Mesendoderm (in vitro differentiated cells): ENCODE data around the gene EDEM1.

ENCODE experiments used
- DNase-seq: peaks from one replicate; pipeline ENCODE4 v3.0.0; 2013
- H2AK5ac ChIP-seq: 2 replicates; pipeline ENCODE4 v1.6.1; 2013; ENCODE audit warnings: low read length, inconsistent platforms
- H2BK120ac ChIP-seq: 2 replicates; pipeline ENCODE4 v1.6.1; 2013; ENCODE audit warnings: low read depth, mild to moderate bottlenecking, low read length, moderate library complexity, mixed read lengths
- H2BK15ac ChIP-seq: replicated peaks from 2 replicates; pipeline ENCODE4 v1.6.1; 2013; ENCODE audit warnings: low read depth, mild to moderate bottlenecking, moderate library complexity
- H2BK5ac ChIP-seq: 2 replicates; pipeline ENCODE4 v1.6.1; 2013; ENCODE audit warnings: low read length, inconsistent platforms
- H3K18ac ChIP-seq: 2 replicates; pipeline ENCODE4 v1.6.1; 2013; ENCODE audit warnings: mild to moderate bottlenecking, low read length, mixed read lengths
- H3K23ac ChIP-seq: one replicate; pipeline ENCODE4 v1.6.1; 2013; ENCODE audit warnings: low read length
- H3K27ac ChIP-seq: 2 replicates; pipeline ENCODE4 v1.5.1; 2013; ENCODE audit warnings: low read depth, mild to moderate bottlenecking, inconsistent platforms, low read length, moderate library complexity
- H3K27me3 ChIP-seq: 2 replicates; pipeline ENCODE4 v1.6.1; 2013; ENCODE audit warnings: low read length, control low read depth, mild to moderate bottlenecking, inconsistent platforms; ENCODE audit not compliant: insufficient read depth, poor library complexity
- H3K36me3 ChIP-seq: 2 replicates; pipeline ENCODE4 v1.6.1; 2013; ENCODE audit warnings: low read length, inconsistent platforms; ENCODE audit not compliant: control insufficient read depth, insufficient read depth
- H3K4ac ChIP-seq: one replicate; pipeline ENCODE4 v1.6.1; 2013; ENCODE audit warnings: low read depth, mild to moderate bottlenecking, low read length, moderate library complexity
- H3K4me1 ChIP-seq: 2 replicates; pipeline ENCODE4 v1.6.1; 2013; ENCODE audit warnings: low read depth, low read length, inconsistent platforms; ENCODE audit not compliant: control insufficient read depth
- H3K4me2 ChIP-seq: 2 replicates; pipeline ENCODE4 v1.6.1; 2013; ENCODE audit warnings: low read length
- H3K4me3 ChIP-seq: 2 replicates; pipeline ENCODE4 v1.5.1; 2013; ENCODE audit warnings: mild to moderate bottlenecking, low read length
- H3K56ac ChIP-seq: one replicate; pipeline ENCODE4 v1.6.1; 2013; ENCODE audit warnings: low read length
- H3K79me1 ChIP-seq: 2 replicates; pipeline ENCODE4 v1.6.1; 2013; ENCODE audit warnings: low read length, inconsistent platforms
- H3K79me2 ChIP-seq: 2 replicates; pipeline ENCODE4 v1.6.1; 2013; ENCODE audit warnings: mild to moderate bottlenecking, low read length; ENCODE audit not compliant: control insufficient read depth, insufficient read depth
- H3K9ac ChIP-seq: 2 replicates; pipeline ENCODE4 v1.6.1; 2013; ENCODE audit warnings: low read length, inconsistent platforms
- H4K5ac ChIP-seq: one replicate; pipeline ENCODE4 v1.6.1; 2013; ENCODE audit warnings: low read length
- H4K8ac ChIP-seq: one replicate; pipeline ENCODE4 v1.6.1; 2013; ENCODE audit warnings: low read depth, mild to moderate bottlenecking, control low read depth, low read length, moderate library complexity
- WGBS: extraction: QIAGEN DNeasy Blood & Tissue Kit; methylation state at CpG from one replicate; pipeline ENCODE4 v1.1.7; 2013; ENCODE audit warnings: low lambda C conversion rate, missing lambda C conversion rate; ENCODE audit not compliant: insufficient coverage; ENCODE audit errors: extremely low coverage; 5-methylcytosine and 5-hydroxymethylcytosine counted together

Gene EDEM1

GRCh38 chr3:5197470-5198312 is 10.2 kb downstream of the EDEM1 start:
- peak overlapping the region; percentile 43 for H3K4ac ChIP-seq
- no peak overlapping the region for H3K18ac ChIP-seq
- H3K9ac ChIP-seq = no peak overlapping the region
- H3K79me1 ChIP-seq = peaks cover 12% of the 10 kb centered on the region
- WGBS = no CpG with 5 or more reads among the region's 8 CpGs
- DNase-seq = peak; percentile 61
- H4K8ac ChIP-seq = no peak overlapping the region
- peaks cover 2% of the 10 kb centered on the region for H3K4me1 ChIP-seq
- no peak overlapping the region for H3K4me3 ChIP-seq
- no peak overlapping the region for H3K4me2 ChIP-seq
- peaks cover 3% of the 10 kb centered on the region for H3K36me3 ChIP-seq
- peaks cover 7% of the 10 kb centered on the region for H3K79me2 ChIP-seq
- no peak overlapping the region for H2AK5ac ChIP-seq
- H3K23ac ChIP-seq = no peak overlapping the region
- no peak overlapping the region for H2BK15ac ChIP-seq
- peak overlapping the region; percentile 58 for H3K56ac ChIP-seq
- H2BK120ac ChIP-seq = peak overlapping the region; percentile 94
- H3K27me3 ChIP-seq = no peaks in the 10 kb centered on the region
- no peak overlapping the region for H4K5ac ChIP-seq
- peak overlapping the region; percentile 45 for H2BK5ac ChIP-seq
- H3K27ac ChIP-seq = peak overlapping the region; percentile 66

- peak overlapping the region; percentile 58 for H3K56ac ChIP-seq
- peaks cover 3% of the 10 kb centered on the region for H3K36me3 ChIP-seq
- peak; percentile 74 for DNase-seq
- H4K8ac ChIP-seq = no peak overlapping the region
- no peak overlapping the region for H3K4me3 ChIP-seq
- no peak overlapping the region for H3K23ac ChIP-seq
- no peak overlapping the region for H3K4ac ChIP-seq
- H3K9ac ChIP-seq = no peak overlapping the region
- H3K4me1 ChIP-seq = peaks cover 2% of the 10 kb centered on the region
- no peak overlapping the region for H4K5ac ChIP-seq
- H3K18ac ChIP-seq = no peak overlapping the region
- no peak overlapping the region for H2BK15ac ChIP-seq
- no CpG with 5 or more reads among the region's 4 CpGs for WGBS
- no peaks in the 10 kb centered on the region for H3K27me3 ChIP-seq
- no peak overlapping the region for H3K27ac ChIP-seq
- peaks cover 8% of the 10 kb centered on the region for H3K79me1 ChIP-seq
- no peak overlapping the region for H2BK120ac ChIP-seq
- no peak overlapping the region for H3K4me2 ChIP-seq
- no peak overlapping the region for H2BK5ac ChIP-seq
- H3K79me2 ChIP-seq = peaks cover 3% of the 10 kb centered on the region
- no peak overlapping the region for H2AK5ac ChIP-seq
These were observed 10.8 kb downstream of the EDEM1 start for GRCh38 chr3:5198313-5198677.

GRCh38 chr3:5198986-5199731 is 11.7 kb downstream of the EDEM1 start:
- Histone ChIP-seq H3K18ac (no peak overlapping the region), H3K9ac (no peak overlapping the region), H3K23ac (no peak overlapping the region), H2BK15ac (no peak overlapping the region), H3K79me2 (peaks cover 3% of the 10 kb centered on the region), H2AK5ac (no peak overlapping the region), H2BK120ac (no peak overlapping the region), H4K8ac (no peak overlapping the region), H3K56ac (peak overlapping the region; percentile 15), H3K79me1 (peaks cover 6% of the 10 kb centered on the region), H2BK5ac (no peak overlapping the region), H4K5ac (no peak overlapping the region), H3K4me2 (no peak overlapping the region), H3K36me3 (peaks cover 3% of the 10 kb centered on the region), H3K27me3 (no peaks in the 10 kb centered on the region), H3K4me3 (no peak overlapping the region), H3K27ac (no peak overlapping the region), H3K4ac (no peak overlapping the region), H3K4me1 (peaks cover 2% of the 10 kb centered on the region)
- WGBS = no CpG with 5 or more reads among the region's 5 CpGs
- DNase-seq = no peak

GRCh38 chr3:5201536-5201935 is 14.0 kb downstream of the EDEM1 start:
- DNase-seq = no peak
- WGBS = no CpG with 5 or more reads among the region's 6 CpGs
- Histone ChIP-seq H4K5ac (no peak overlapping the region), H3K27me3 (no peaks in the 10 kb centered on the region), H3K79me1 (no peaks in the 10 kb centered on the region), H3K4ac (no peak overlapping the region), H3K4me1 (peaks cover 2% of the 10 kb centered on the region), H3K9ac (no peak overlapping the region), H3K4me3 (no peak overlapping the region), H3K36me3 (peaks cover 8% of the 10 kb centered on the region), H3K79me2 (no peaks in the 10 kb centered on the region), H3K18ac (no peak overlapping the region), H2BK15ac (no peak overlapping the region), H3K56ac (no peak overlapping the region), H3K4me2 (no peak overlapping the region), H2BK120ac (no peak overlapping the region), H4K8ac (no peak overlapping the region), H3K23ac (no peak overlapping the region), H2BK5ac (no peak overlapping the region), H3K27ac (no peak overlapping the region), H2AK5ac (no peak overlapping the region)

GRCh38 chr3:5202222-5202621 is 14.7 kb downstream of the EDEM1 start:
- no peak overlapping the region for H3K23ac ChIP-seq
- no peak overlapping the region for H3K4me2 ChIP-seq
- H3K56ac ChIP-seq = no peak overlapping the region
- no peak overlapping the region for H2BK5ac ChIP-seq
- H3K4ac ChIP-seq = no peak overlapping the region
- H3K79me1 ChIP-seq = no peaks in the 10 kb centered on the region
- H2AK5ac ChIP-seq = no peak overlapping the region
- DNase-seq = no peak
- no peak overlapping the region for H2BK15ac ChIP-seq
- no peak overlapping the region for H3K27ac ChIP-seq
- peaks cover 2% of the 10 kb centered on the region for H3K4me1 ChIP-seq
- H3K18ac ChIP-seq = no peak overlapping the region
- H3K4me3 ChIP-seq = no peak overlapping the region
- H4K5ac ChIP-seq = no peak overlapping the region
- no peak overlapping the region for H2BK120ac ChIP-seq
- no CpG with 5 or more reads among the region's 2 CpGs for WGBS
- no peak overlapping the region for H4K8ac ChIP-seq
- H3K9ac ChIP-seq = no peak overlapping the region
- no peaks in the 10 kb centered on the region for H3K27me3 ChIP-seq
- no peaks in the 10 kb centered on the region for H3K79me2 ChIP-seq
- peaks cover 11% of the 10 kb centered on the region for H3K36me3 ChIP-seq
